Activated CD8-positive, alpha-beta memory T cell treated with anti-CD3 and anti-CD28 coated beads, Interleukin-2, amount 10 ng/mL, durations not matched to agents 7 days and 5 days (primary cell): Measurements from ENCODE around the gene APBA2. TPM values are rescaled to one million over a fixed set of nuclear protein-coding genes. Genes with fewer than 3 reads are reported as not detected.
"Not testable (repeated sequence)": the region's sequence is repeated elsewhere in the genome, so short reads cannot be mapped to it uniquely, and the experiment has no call there.

Experiments
- ATAC-seq: fragments of 150-1000 bp; cut with Tn5 transposase; one replicate; pipeline ENCODE4 v1.10.0; 2021; ENCODE audit warnings: moderate library complexity
- CTCF ChIA-PET: fragments of 350-600 bp; sonication (Branson Sonifier 250); formaldehyde crosslinking; loops from one replicate; lab custom pipeline; 2021; ENCODE audit warnings: antibody characterized with exemption; lab: Charles Lee
- DNase-seq: peaks from one replicate; pipeline ENCODE4 v3.0.0-alpha.2; 2020
- H3K27ac Mint-ChIP-seq: one replicate; pipeline ENCODE4 v1.8.0; 2021; ENCODE audit warnings: mild to moderate bottlenecking, mixed read lengths
- H3K27me3 Mint-ChIP-seq: one replicate; pipeline ENCODE4 v1.8.0; 2021; ENCODE audit warnings: mixed read lengths
- H3K36me3 Mint-ChIP-seq: one replicate; pipeline ENCODE4 v1.8.0; 2021; ENCODE audit warnings: mild to moderate bottlenecking, mixed read lengths
- H3K4me1 Mint-ChIP-seq: one replicate; pipeline ENCODE4 v1.8.0; 2021; ENCODE audit warnings: mixed read lengths
- H3K4me3 Mint-ChIP-seq: one replicate; pipeline ENCODE4 v1.8.0; 2021; ENCODE audit warnings: mild to moderate bottlenecking, moderate library complexity, mixed read lengths
- H3K9me3 Mint-ChIP-seq: one replicate; pipeline ENCODE4 v1.8.0; 2022; ENCODE audit warnings: low read depth, mixed read lengths
- total RNA-seq, 2 experiments: library from RNA; stranded (reverse); gene quantifications; one replicate each; pipeline ENCODE4 v1.2.3, GENCODE V29; 2021

The APBA2 gene
- total RNA-seq, 2 experiments from 2014 or later: 2.6 to 7.9 TPM

GRCh38 chr15:28884151-28884940 is 1.4 kb upstream of the APBA2 start:
- H3K4me3 Mint-ChIP-seq: no peak overlapping the region

GRCh38 chr15:28885128-28885629 is 595 bp upstream of the APBA2 start:
- Mint-ChIP-seq H3K4me1 (peaks cover 17% of the 10 kb centered on the region), H3K9me3 (no peaks in the 10 kb centered on the region), H3K27me3 (peaks cover 27% of the 10 kb centered on the region), H3K36me3 (no peaks in the 10 kb centered on the region), H3K27ac (no peak overlapping the region), H3K4me3 (no peak overlapping the region)
- ATAC-seq (peak; percentile 25), DNase-seq (no peak)
- CTCF ChIA-PET: interaction anchor here (0.9 to 1.0 kb wide), 2 partner anchors 37 to 101 kb away, joined by 3 read pairs; no protein-coding TSS in a partner anchor

More at GRCh38 chr15:28884151-28884940, 1.4 kb upstream of the APBA2 start:
- Mint-ChIP-seq H3K4me1 (peaks cover 9% of the 10 kb centered on the region), H3K27me3 (peaks cover 27% of the 10 kb centered on the region), H3K36me3 (no peaks in the 10 kb centered on the region), H3K9me3 (no peaks in the 10 kb centered on the region), H3K27ac (no peak overlapping the region)
- DNase-seq: no peak
- CTCF ChIA-PET: interaction anchor here (0.9 kb wide), 1 partner anchor 206 kb away, joined by 3 read pairs; no protein-coding TSS in a partner anchor
- ATAC-seq: no peak

- DNase-seq (no peak), ATAC-seq (no peak)
- Mint-ChIP-seq H3K36me3 (no peaks in the 10 kb centered on the region), H3K4me3 (peak overlapping the region; percentile 57), H3K4me1 (peaks cover 32% of the 10 kb centered on the region), H3K9me3 (no peaks in the 10 kb centered on the region), H3K27ac (no peak overlapping the region), H3K27me3 (peaks cover 27% of the 10 kb centered on the region)
- CTCF ChIA-PET: interaction anchor here (1.4 to 1.5 kb wide), 2 partner anchors 88 to 92 kb away, joined by 4 to 5 read pairs; no protein-coding TSS in a partner anchor
Observed at GRCh38 chr15:28886431-28887338, 911 bp downstream of the APBA2 start.

- ATAC-seq (no peak), DNase-seq (no peak)
- Mint-ChIP-seq H3K27me3 (peaks cover 27% of the 10 kb centered on the region), H3K27ac (no peak overlapping the region), H3K9me3 (no peaks in the 10 kb centered on the region), H3K4me3 (peak overlapping the region; percentile 57), H3K36me3 (no peaks in the 10 kb centered on the region), H3K4me1 (peaks cover 32% of the 10 kb centered on the region)
- CTCF ChIA-PET: interaction anchor here (1.4 to 1.5 kb wide), 2 partner anchors 87 to 91 kb away, joined by 4 to 5 read pairs; no protein-coding TSS in a partner anchor
Observed at GRCh38 chr15:28887339-28888174, 1.8 kb downstream of the APBA2 start.

- Mint-ChIP-seq H3K36me3 (no peaks in the 10 kb centered on the region), H3K4me3 (no peak overlapping the region), H3K9me3 (no peaks in the 10 kb centered on the region), H3K27me3 (peaks cover 24% of the 10 kb centered on the region), H3K27ac (no peak overlapping the region), H3K4me1 (peaks cover 32% of the 10 kb centered on the region)
- CTCF ChIA-PET: no interaction called here
- ATAC-seq: no peak
- DNase-seq: no peak
Observed at GRCh38 chr15:28888302-28888894, 2.6 kb downstream of the APBA2 start.

GRCh38 chr15:28888900-28889299 is 3.1 kb downstream of the APBA2 start:
- Mint-ChIP-seq H3K36me3 (no peaks in the 10 kb centered on the region), H3K27me3 (peaks cover 24% of the 10 kb centered on the region), H3K4me1 (peaks cover 32% of the 10 kb centered on the region), H3K27ac (no peak overlapping the region), H3K9me3 (no peaks in the 10 kb centered on the region), H3K4me3 (no peak overlapping the region)
- DNase-seq (no peak), ATAC-seq (no peak)
- CTCF ChIA-PET: no interaction called here

- H3K9me3 Mint-ChIP-seq: no peaks in the 10 kb centered on the region
Observed at GRCh38 chr15:28889346-28889745, 3.6 kb downstream of the APBA2 start.

GRCh38 chr15:28889871-28890270 is 4.1 kb downstream of the APBA2 start:
- CTCF ChIA-PET, ATAC-seq, H3K4me3 Mint-ChIP-seq, DNase-seq, H3K9me3 Mint-ChIP-seq, H3K36me3 Mint-ChIP-seq: not testable (repeated sequence)
- H3K4me1 Mint-ChIP-seq: peaks cover 32% of the 10 kb centered on the region
- H3K27ac Mint-ChIP-seq: peak overlapping the region; percentile 20
- H3K27me3 Mint-ChIP-seq: peaks cover 17% of the 10 kb centered on the region

More at GRCh38 chr15:28889346-28889745, 3.6 kb downstream of the APBA2 start:
- Mint-ChIP-seq H3K27ac (no peak overlapping the region), H3K4me3 (no peak overlapping the region), H3K36me3 (no peaks in the 10 kb centered on the region), H3K27me3 (peaks cover 21% of the 10 kb centered on the region), H3K4me1 (peaks cover 32% of the 10 kb centered on the region)
- no peak for DNase-seq
- CTCF ChIA-PET: no interaction called here
- ATAC-seq: no peak

- Mint-ChIP-seq H3K4me1 (peaks cover 32% of the 10 kb centered on the region), H3K27ac (peak overlapping the region; percentile 45), H3K27me3 (peaks cover 13% of the 10 kb centered on the region)
- DNase-seq, CTCF ChIA-PET, ATAC-seq, H3K4me3 Mint-ChIP-seq, H3K9me3 Mint-ChIP-seq, H3K36me3 Mint-ChIP-seq: not testable (repeated sequence)
Observed at GRCh38 chr15:28890291-28890690, 4.5 kb downstream of the APBA2 start.

GRCh38 chr15:28890711-28891495 is 5.1 kb downstream of the APBA2 start:
- no peak for DNase-seq
- H3K9me3 Mint-ChIP-seq: no peaks in the 10 kb centered on the region
- peaks cover 32% of the 10 kb centered on the region for H3K4me1 Mint-ChIP-seq
- H3K27me3 Mint-ChIP-seq: peaks cover 12% of the 10 kb centered on the region
- peak; percentile 25 for ATAC-seq
- CTCF ChIA-PET: no interaction called here
- H3K27ac Mint-ChIP-seq: peak overlapping the region; percentile 71
- H3K36me3 Mint-ChIP-seq: no peaks in the 10 kb centered on the region
- no peak overlapping the region for H3K4me3 Mint-ChIP-seq

- H3K36me3 Mint-ChIP-seq: no peaks in the 10 kb centered on the region
- no peak for ATAC-seq
- CTCF ChIA-PET: no interaction called here
- H3K4me3 Mint-ChIP-seq: no peak overlapping the region
- no peak overlapping the region for H3K27ac Mint-ChIP-seq
- DNase-seq: no peak
- H3K4me1 Mint-ChIP-seq: peaks cover 32% of the 10 kb centered on the region
- peaks cover 12% of the 10 kb centered on the region for H3K27me3 Mint-ChIP-seq
- H3K9me3 Mint-ChIP-seq: no peaks in the 10 kb centered on the region
Observed at GRCh38 chr15:28891588-28891987, 5.8 kb downstream of the APBA2 start.
